Measurements from ENCODE around the gene NPEPPS. TPM values are rescaled to one million over a fixed set of nuclear protein-coding genes. Genes with fewer than 3 reads are reported as not detected.

The NPEPPS gene
- total RNA-seq, 1 experiment from 2014 or later: 139 TPM

GRCh38 chr17:47638903-47639302, 108.0 kb downstream of the NPEPPS start:
- Mint-ChIP-seq H3K27me3 (ENCODE audit: insufficient read depth, unreplicated experiment) (no peaks in the 10 kb centered on the region), H3K36me3 (ENCODE audit: insufficient read depth, unreplicated experiment) (no peaks in the 10 kb centered on the region), H3K27ac (ENCODE audit: unreplicated experiment) (no peak overlapping the region), H3K4me3 (ENCODE audit: unreplicated experiment) (no peak overlapping the region), H3K9me3 (ENCODE audit: unreplicated experiment) (no peaks in the 10 kb centered on the region), H3K4me1 (ENCODE audit: low read depth, unreplicated experiment) (no peaks in the 10 kb centered on the region)
- Histone ChIP-seq H3K27me3 (replicated peaks; ENCODE audit: control insufficient read depth, insufficient read depth, low read length) (no peaks in the 10 kb centered on the region), H3K4me3 (ENCODE audit: low read depth, low read length) (no peak overlapping the region), H3K4me1 (no peaks in the 10 kb centered on the region), H3K9me3 (no peaks in the 10 kb centered on the region), H3K36me3 (ENCODE audit: control insufficient read depth, insufficient read depth, low read length) (no peaks in the 10 kb centered on the region)
- POLR2A ChIA-PET: no interaction called here
- no TSS peak for BruUV-seq (replicated peaks)
- no peak for DNase-seq
- TF ChIP-seq CTCF (IDR thresholded peaks at IDR 0.05; ENCODE audit: insufficient read depth in 1 of 2, low read depth in 1 of 2, low read length in 1 of 2, severe bottlenecking in 1 of 2, unreplicated experiment in 1 of 2): no peak
- intact Hi-C loops (cut with micrococcal nuclease; ENCODE audit: unreplicated experiment): no loop called here
- CTCF ChIA-PET: no interaction called here

DNA sequence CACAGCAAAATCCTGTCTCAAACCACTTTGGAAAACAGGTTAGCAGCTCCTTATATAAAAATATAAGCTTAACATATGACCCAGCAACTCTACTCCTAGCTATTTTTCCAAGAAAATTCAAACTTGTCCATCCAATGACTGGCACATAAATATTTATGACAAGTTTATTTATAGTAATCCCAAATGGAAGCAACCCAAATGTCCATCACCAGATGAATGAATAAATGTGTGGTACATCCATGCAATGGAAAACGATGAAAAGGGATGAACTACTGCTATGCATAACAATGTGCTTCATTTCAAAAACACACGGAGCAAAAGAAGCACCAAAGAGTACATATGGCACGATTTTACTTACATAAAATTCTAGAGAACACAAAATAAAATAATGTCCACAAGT, 109.2 kb downstream of the NPEPPS start:
- CTCF ChIA-PET: no interaction called here

DNA sequence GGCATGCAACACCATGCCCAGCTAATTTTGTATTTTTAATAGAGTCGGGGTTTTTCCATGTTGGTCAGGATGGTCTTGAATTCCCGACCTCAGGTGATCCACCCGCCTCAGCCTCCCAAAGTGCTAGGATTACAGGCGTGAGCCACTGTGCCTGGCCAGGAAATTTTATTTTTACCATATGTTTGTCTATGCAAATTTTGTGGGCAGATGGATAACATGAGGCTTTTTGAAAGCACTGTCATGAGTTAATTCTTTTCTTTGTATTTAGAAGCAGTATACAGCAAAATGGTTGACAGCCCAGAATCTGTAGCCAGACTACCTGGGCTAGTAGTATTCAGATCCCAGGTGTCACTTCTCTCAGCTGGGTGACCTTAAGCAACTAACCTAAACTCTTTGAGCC, 110.3 kb downstream of the NPEPPS start:
- Mint-ChIP-seq H3K27me3 (ENCODE audit: insufficient read depth, unreplicated experiment) (no peaks in the 10 kb centered on the region), H3K4me1 (ENCODE audit: low read depth, unreplicated experiment) (no peaks in the 10 kb centered on the region), H3K27ac (ENCODE audit: unreplicated experiment) (no peak overlapping the region), H3K9me3 (ENCODE audit: unreplicated experiment) (no peaks in the 10 kb centered on the region), H3K36me3 (ENCODE audit: insufficient read depth, unreplicated experiment) (no peaks in the 10 kb centered on the region), H3K4me3 (ENCODE audit: unreplicated experiment) (no peak overlapping the region)
- TF ChIP-seq CTCF (IDR thresholded peaks at IDR 0.05; ENCODE audit: insufficient read depth in 1 of 2, low read depth in 1 of 2, low read length in 1 of 2, severe bottlenecking in 1 of 2, unreplicated experiment in 1 of 2): no peak
- ChIA-PET POLR2A (no interaction called here), CTCF (no interaction called here)
- no peaks in the 10 kb centered on the region for H3K9me3 ChIP-seq
- no peaks in the 10 kb centered on the region for H3K36me3 ChIP-seq (ENCODE audit: control insufficient read depth, insufficient read depth, low read length)
- H3K4me1 ChIP-seq: no peaks in the 10 kb centered on the region
- intact Hi-C loops (cut with micrococcal nuclease; ENCODE audit: unreplicated experiment): no loop called here
- no peak for DNase-seq
- H3K4me3 ChIP-seq (ENCODE audit: low read depth, low read length): no peak overlapping the region
- no peaks in the 10 kb centered on the region for H3K27me3 ChIP-seq (replicated peaks; ENCODE audit: control insufficient read depth, insufficient read depth, low read length)
- no TSS peak for BruUV-seq (replicated peaks)

More for the DNA sequence above, 109.2 kb downstream of the NPEPPS start:
- H3K9me3 ChIP-seq: no peaks in the 10 kb centered on the region
- no peaks in the 10 kb centered on the region for H3K36me3 ChIP-seq (ENCODE audit: control insufficient read depth, insufficient read depth, low read length)
- POLR2A ChIA-PET: no interaction called here
- intact Hi-C loops (cut with micrococcal nuclease; ENCODE audit: unreplicated experiment): no loop called here
- H3K27ac Mint-ChIP-seq (ENCODE audit: unreplicated experiment): no peak overlapping the region
- H3K4me3 ChIP-seq (ENCODE audit: low read depth, low read length): no peak overlapping the region
- H3K36me3 Mint-ChIP-seq (ENCODE audit: insufficient read depth, unreplicated experiment): no peaks in the 10 kb centered on the region
- H3K4me3 Mint-ChIP-seq (ENCODE audit: unreplicated experiment): no peak overlapping the region
- TF ChIP-seq CTCF (IDR thresholded peaks at IDR 0.05; ENCODE audit: insufficient read depth in 1 of 2, low read depth in 1 of 2, low read length in 1 of 2, severe bottlenecking in 1 of 2, unreplicated experiment in 1 of 2): no peak
- no peaks in the 10 kb centered on the region for H3K27me3 ChIP-seq (replicated peaks; ENCODE audit: control insufficient read depth, insufficient read depth, low read length)
- H3K4me1 Mint-ChIP-seq (ENCODE audit: low read depth, unreplicated experiment): no peaks in the 10 kb centered on the region
- no peaks in the 10 kb centered on the region for H3K27me3 Mint-ChIP-seq (ENCODE audit: insufficient read depth, unreplicated experiment)
- BruUV-seq (replicated peaks): no TSS peak
- no peaks in the 10 kb centered on the region for H3K9me3 Mint-ChIP-seq (ENCODE audit: unreplicated experiment)
- H3K4me1 ChIP-seq: no peaks in the 10 kb centered on the region
- DNase-seq: no peak

All from Caco-2 (cell line).